Stimulated activated CD4-positive, alpha-beta T cell treated with anti-CD3 and anti-CD28 coated beads, Interleukin-15, amount 100 ng/mL, for 1 hour (primary cell): ENCODE data around the gene ABCA5.
"Not testable (repeated sequence)": the region's sequence is repeated elsewhere in the genome, so short reads cannot be mapped to it uniquely, and the experiment has no call there.

Experiments used
- DNase-seq, 2 donors: peaks; one replicate each; pipeline ENCODE4 v3.0.0-alpha.2; 2020; ENCODE audit warnings: low read depth in 1 of 2, low spot score in 1 of 2

Gene ABCA5

DNA sequence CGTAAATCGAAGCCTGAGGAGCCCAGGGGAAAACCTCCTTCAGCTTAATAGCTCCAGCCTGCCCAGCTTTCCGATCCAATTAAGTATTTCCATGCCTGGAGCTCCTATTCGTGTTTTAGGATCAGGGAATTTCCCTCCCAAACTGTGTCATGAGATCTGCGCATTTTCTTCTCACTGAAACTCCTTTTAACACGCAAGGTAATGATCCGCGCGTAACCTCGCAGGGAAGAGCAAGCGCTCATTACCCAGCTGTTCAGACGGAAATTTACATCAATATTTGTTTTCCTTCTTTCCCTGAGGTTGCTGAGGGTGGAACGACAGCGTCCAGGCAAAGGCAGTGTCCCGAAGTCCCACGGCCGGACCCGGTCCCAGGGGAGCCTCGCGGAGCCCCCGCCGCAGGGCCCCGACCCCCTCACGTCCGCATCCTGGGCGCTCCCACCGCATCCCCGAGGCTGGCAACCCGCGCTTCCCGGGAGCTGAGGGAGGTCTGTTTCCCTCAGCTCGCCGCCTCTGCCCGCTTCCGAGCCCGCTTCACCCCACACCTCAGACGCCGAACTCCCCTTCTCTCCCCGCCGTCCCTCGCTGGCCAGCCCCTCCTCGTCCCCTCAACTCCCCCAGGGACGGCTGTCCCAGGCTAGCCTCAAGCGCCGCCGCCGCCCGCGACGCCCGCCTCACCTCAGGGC is 415 bp downstream of the ABCA5 start:
- DNase-seq = peak in 1 of 2 donors; percentile 0

- no peak for DNase-seq
Measured at GRCh38 chr17:69325518-69326376, 1.2 kb downstream of the ABCA5 start.

DNA sequence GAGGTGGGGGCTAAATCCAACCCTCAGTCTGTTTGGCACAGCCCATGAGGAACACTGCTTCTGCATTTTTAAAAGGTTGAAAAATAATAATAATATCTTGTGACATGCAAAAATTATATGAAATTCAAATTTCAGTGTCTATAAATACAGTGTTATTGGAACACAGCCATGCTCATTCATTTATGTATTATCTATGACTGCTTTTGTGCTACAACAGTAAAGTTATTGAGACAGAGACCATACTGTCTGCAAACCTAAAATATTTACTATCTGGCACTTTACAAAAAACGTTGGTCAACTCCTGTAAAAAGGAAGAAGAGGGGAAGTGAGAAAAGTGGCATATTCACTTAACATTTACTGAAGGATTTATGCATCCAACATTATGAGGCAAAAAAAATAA is 3.1 kb downstream of the ABCA5 start:
- DNase-seq = no peak

DNA sequence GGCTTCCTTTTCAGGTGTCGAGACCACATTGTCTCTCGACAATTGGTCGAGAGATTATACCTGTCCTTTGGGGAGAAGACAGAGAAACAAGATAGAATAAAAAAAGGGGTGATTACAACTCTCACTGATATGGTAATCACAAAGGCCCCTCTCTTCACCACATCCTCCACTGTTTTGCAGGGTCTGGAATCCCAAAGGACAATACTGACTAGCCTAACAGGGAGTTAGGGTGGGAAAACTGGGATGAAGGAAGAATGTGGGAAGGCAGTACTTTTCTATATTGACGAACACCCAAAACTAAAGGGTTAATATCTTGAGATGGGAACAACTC is 6.1 kb downstream of the ABCA5 start:
- no peak for DNase-seq

GRCh38 chr17:69320210-69320907 is 6.6 kb downstream of the ABCA5 start:
- no peak for DNase-seq

- DNase-seq = no peak
Measured at GRCh38 chr17:69317625-69318024, 9.3 kb downstream of the ABCA5 start.

GRCh38 chr17:69314246-69315065 is 12.5 kb downstream of the ABCA5 start:
- no peak for DNase-seq

DNA sequence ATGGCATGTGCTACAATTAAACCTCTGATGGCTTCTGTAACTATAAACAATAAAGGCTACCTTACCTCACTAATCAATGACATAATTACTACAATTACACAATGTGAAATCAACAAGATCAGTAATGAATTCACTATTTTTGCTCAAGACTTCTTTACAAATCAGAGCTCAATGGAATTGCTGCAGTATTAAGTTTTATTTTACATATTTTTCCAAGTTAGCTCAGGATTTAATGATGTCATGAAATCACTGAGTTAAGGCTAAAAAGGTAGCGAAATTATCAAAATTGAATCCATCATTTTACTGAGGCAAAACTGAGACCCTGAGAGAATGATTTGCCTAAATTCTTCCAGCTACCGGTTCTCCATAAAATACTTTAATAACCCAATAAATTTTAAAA is 21.8 kb downstream of the ABCA5 start:
- DNase-seq = no peak

GRCh38 chr17:69302682-69303081 is 24.3 kb downstream of the ABCA5 start:
- no peak for DNase-seq

DNA sequence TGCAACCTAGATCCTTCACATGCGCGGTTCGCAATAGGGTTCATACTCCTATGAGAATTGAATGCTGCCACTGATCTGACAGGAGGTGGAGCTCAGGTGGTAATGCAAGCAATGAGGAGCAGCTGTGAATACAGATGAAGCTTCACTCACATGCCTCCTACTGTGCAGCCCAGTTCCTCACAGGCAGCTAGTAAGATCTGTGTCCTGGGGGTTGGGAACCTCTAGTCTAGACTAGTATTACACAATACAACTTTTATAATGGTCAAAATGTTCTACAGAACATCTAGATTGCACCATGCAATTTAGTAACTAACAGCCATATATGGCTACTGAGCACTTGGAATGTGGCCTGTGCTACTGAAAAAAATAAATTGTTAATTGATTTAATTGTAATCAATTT is 26.7 kb downstream of the ABCA5 start:
- no peak for DNase-seq

DNA sequence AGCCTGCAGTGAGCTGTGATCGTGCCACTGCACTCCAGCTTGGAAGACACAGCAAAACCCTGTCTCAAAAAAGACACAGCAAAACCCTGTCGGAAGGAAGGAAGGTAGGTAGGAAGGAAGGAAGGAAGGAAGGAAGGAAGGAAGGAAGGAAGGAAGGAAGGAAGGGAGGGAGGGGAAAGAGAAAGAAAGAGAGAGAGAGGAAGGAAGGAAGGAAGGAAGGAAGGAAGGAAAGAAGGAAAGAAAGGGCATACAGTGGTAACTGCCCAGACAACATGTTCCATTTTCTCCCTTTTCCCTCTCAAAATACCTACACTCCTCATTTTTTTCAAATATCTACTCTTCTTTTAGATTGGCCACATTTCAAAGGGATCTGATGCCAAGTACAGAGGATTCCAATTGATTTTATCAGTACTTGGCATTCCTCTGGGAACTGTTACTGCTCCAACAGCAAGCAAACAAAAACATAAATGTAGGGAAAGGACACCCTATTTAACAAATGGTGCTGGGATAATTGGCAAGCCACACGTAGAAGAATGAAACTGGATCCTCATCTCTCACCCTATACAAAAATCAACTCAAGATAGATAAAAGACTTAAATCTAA is 28.7 kb downstream of the ABCA5 start:
- not testable (repeated sequence) for DNase-seq

- DNase-seq = no peak
Measured at GRCh38 chr17:69287168-69287567, 39.8 kb downstream of the ABCA5 start.

GRCh38 chr17:69286257-69286656 is 40.7 kb downstream of the ABCA5 start:
- DNase-seq = no peak

DNA sequence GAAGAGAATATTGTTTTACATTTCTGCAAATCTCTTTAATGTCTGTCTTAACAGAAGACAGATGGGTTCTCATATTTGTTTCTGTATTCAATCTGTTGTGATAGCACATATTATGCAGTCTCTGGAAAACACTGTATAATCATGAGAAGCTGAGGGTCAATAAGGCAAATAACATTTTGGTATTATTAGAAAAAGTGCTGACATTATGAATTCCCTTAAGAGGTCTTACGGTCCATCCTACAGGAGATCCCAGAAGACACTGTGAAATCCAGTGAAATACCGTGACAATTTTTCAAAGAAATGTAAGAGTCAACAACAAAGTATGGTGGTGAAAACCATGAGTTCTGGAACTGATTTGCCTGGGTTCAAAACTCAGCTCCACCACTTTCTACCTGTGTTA is 42.3 kb downstream of the ABCA5 start:
- no peak for DNase-seq

- no peak for DNase-seq
Measured at GRCh38 chr17:69282002-69282401, 44.9 kb downstream of the ABCA5 start.

DNA sequence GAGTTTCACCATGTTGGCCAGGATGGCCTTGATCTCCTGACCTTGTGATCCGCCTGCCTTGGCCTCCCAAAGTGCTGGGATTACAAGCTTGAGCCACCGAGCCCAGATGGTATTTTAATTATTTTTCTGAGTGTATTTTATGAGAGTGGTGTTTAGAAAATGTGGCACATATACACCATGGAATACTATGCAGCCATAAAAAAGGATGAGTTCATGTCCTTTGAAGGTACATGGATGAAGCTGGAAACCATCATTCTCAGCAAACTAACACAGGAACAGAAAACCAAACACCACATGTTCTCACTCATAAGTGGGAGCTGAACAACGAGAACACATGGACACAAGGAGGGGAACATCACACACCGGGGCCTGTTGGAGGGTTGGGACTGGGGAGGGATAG is 50.7 kb downstream of the ABCA5 start:
- DNase-seq = not testable (repeated sequence)

GRCh38 chr17:69275751-69276150 is 51.2 kb downstream of the ABCA5 start:
- no peak for DNase-seq

DNA sequence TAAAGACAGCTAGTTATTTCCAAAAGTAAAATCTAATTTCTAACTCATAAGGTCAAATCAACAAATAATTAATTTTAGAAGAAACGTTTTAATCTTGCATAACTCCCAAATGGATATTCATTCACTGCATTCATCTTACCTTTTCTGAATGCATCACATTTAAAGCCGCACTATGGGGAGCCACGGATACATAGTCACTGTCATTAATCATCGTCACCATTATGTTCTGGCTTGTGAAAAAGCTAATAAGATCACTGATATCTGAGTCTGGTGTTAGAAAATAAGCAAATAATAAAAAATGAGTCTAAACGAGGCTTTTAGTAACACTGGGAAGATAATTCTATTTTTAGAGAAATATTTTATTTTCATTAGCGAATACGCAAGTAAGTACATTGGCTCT is 55.9 kb downstream of the ABCA5 start:
- no peak for DNase-seq

DNA sequence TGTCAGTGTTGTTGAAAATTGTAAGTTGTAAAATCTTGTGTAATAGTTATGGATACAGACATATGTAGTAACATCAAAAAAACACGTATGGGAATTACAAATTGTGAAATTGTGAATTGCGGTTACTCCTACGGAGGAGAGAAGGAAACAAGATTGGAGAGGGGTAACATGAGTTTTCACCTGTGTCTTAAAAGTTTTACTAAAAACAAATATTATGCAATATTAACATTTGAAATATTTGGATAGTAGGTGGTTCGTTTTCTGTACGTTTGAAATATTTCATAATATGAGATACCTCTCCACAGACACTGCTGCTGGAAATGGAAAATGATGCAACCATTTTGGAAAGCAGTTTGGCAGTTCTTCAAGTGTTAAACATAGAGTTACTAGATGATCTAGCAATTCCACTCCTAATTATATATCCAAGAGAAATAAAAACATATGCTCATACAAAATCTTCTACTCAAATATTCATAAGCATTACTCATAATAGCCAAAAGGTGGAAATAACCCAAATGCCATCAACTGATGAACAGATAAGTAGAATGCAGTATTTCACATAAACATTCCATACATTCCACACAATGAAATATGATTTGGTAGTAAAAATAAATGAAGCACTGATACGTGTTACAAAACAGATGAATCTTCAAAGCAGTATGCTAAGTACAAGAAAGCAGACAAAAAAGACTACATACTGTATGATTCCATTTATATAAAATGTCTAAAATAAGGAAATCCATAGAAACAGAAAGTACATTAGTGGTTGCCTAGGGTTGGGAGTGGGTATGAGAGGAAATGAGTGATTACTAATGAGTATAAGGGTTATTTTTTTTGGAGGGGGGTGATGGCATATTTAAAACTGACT is 57.6 kb downstream of the ABCA5 start:
- DNase-seq = no peak

GRCh38 chr17:69268543-69269014 is 58.4 kb downstream of the ABCA5 start:
- no peak for DNase-seq
